ENCODE results near the gene POM121L2.

POM121L2 gene

GRCh38 chr6:27260369-27260768 lies 51.7 kb downstream of the POM121L2 start:
- DNase-seq (ENCODE audit: low read depth in 2 of 2), result no peak
